Stimulated activated CD8-positive, alpha-beta memory T cell treated with anti-CD3 and anti-CD28 coated beads, Interleukin-12 subunit alpha, Interleukin-12 subunit beta, amount 100 ng/mL, for 24 hours (primary cell): ENCODE results near the gene HSPA6.
"Not testable (repeated sequence)": the region's sequence is repeated elsewhere in the genome, so short reads cannot be mapped to it uniquely, and the experiment has no call there.

Experiments
- DNase-seq: peaks from one replicate; pipeline ENCODE4 v3.0.0-alpha.2; 2020; ENCODE audit errors: extremely low read depth

Gene HSPA6

DNA sequence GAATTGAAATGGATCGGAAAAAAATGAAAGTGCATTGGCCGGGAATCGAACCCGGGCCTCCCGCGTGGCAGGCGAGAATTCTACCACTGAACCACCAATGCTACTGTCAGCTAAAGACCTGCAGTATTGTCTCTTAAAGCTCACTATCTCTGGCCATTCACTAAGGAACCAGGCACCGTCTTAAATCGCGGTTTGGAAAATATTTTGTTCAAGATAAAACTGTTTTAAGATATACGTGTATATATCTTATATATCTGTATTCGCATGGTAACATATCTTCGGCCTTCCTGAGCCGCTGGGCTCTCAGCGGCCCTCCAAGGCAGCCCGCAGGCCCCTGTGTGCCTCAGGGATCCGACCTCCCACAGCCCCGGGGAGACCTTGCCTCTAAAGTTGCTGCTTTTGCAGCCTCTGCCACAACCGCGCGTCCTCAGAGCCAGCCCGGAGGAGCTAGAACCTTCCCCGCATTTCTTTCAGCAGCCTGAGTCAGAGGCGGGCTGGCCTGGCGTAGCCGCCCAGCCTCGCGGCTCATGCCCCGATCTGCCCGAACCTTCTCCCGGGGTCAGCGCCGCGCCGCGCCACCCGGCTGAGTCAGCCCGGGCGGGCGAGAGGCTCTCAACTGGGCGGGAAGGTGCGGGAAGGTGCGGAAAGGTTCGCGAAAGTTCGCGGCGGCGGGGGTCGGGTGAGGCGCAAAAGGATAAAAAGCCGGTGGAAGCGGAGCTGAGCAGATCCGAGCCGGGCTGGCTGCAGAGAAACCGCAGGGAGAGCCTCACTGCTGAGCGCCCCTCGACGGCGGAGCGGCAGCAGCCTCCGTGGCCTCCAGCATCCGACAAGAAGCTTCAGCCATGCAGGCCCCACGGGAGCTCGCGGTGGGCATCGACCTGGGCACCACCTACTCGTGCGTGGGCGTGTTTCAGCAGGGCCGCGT, at the start of gene HSPA6:
Gene HSPA6, plus strand, starts transcription at position 724 of the 925 bp plus-strand sequence. Its CDS starts 119 bp downstream, at position 843.
- peak; percentile 46 for DNase-seq

DNA sequence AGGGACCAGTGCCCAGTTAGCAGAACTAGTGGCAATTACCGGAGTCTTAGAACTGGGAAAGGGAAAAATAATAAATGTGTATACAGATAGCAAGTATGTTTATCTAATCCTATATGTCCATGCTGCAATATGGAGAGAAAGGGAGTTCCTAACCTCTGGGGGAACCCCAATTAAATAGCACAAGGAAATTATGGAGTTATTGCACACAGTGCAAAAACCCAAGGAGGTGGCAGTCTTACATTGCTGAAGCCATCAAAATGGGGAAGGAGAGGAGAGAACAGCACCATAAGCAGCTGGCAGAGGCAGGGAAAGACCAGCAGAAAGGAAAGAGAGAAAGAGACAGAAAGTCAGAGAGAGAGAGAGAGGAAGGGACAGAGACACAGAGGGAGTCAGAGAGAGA, 46.6 kb upstream of the HSPA6 start:
- not testable (repeated sequence) for DNase-seq

DNA sequence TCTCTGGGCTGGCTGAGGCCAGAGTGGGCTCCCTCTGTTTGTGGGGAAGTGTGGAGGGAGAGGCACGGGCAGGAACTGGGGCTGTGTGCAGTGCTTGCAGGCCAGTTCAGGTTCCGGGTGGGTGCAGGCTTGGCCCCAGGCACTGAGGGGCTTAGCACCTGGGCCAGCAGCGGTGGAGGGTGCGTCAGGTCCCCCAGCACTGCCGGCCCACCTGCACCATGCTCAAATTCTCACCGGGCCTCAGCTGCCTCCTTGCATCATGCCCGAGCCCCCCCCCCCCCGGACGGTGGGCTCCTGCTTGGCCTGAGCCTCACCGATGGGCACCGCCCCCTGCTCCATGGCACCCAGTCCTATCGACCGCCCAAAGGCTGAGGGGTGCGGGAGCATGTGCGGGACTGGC, 45.4 kb upstream of the HSPA6 start:
- DNase-seq: no peak

DNA sequence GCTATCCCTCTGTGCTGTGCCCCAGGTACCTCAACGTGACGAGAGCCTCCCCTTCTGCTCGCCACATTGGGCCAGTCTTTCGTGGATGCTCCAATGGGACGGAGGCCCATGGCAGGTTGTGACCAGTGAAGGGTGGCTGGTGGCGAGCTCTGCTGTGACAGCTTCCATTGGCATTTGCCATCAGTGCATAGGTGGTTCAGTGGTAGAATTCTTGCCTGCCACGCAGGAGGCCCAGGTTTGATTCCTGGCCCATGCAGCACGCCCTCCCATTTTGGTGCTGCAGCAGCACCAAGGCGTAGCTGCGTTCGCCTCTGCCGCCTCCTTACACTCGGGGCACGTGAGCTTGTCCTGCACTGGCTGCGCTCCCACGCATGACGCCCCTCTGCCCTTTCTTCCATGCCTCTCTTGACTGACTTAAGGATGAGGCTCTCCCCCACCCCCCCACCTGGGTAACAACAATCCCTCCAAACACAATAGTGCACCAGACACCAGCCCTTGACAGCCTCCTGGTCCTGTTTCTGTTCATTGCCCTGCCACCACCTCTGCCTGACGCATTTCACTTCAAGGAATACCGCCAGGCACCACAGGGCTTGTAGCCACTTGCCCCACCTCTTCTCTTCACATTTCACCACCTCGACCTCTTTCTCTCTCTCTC, 43.8 kb upstream of the HSPA6 start:
- DNase-seq: no peak

DNA sequence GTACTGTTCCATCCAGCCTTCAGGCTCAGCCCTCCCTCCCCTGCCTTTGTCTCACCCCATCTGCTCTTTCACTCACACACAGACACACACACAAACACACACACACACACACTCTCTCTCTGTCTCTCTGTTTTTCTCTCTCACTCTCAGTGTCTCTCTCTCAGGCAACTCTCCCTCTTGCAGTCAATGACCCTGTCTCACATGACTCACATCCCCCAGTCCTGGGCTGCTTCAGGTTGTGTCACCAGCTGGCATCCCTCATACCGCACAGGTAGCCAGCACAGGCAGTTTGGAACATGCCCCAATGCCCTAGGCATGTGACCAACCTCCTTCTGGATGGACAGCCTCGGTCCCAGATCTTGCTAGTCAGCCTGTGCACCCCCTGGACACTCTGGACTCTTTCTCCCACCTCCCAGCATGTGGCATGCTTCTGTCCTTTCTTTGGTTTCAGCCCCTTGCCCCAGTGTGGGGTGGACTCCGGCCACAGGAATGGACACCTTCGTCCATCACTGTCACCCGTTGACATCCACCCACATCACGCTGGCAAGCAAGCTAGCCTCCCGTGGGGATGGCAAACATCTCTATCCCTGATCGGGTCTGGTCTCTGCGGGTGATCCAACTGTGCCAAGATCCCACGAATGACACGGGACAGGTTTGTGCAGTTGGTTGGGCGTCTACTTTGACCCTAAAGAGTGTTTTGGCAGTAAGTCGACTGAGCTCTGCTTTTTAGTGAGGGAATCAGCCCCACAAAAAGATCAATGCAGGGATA, 42.5 kb upstream of the HSPA6 start:
- no peak for DNase-seq

DNA sequence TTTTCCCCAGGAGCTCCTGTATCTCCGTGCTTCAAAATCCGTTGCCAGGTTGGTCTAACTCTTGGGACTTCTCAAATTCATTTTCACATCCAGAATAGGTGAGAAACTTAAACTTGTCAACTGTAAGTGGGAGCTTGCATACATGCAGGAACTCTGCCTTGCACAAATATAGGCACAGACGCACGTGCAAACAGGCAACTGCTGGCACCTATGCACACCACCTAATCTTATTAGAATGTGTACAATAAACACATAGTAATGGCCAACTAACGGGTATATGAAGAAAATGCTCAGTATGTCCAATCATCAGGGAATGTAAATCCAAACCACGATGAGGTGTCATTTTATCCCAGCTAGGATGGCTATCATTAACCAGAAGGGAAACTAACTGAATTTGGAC, 41.7 kb upstream of the HSPA6 start:
- no peak for DNase-seq

DNA sequence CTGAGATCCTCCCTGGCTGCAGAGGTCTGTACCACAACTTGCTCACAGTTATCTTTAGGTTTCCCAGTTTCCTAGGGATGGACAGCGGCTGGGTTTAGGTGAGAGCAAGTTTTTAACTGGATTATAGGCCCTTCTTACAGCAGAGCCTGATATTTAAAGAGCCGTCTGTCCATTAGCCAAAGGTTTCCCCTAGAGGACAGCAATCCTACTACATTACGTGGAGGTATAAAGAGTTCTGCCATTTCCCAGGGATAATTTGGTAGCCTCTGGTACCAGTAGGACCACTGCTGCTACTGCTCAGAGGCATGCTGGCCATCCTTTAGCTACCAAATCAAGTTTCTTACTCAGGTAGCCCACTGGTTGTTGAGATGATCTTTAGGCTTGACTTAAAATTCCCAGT, 41.0 kb upstream of the HSPA6 start:
- DNase-seq: no peak

DNA sequence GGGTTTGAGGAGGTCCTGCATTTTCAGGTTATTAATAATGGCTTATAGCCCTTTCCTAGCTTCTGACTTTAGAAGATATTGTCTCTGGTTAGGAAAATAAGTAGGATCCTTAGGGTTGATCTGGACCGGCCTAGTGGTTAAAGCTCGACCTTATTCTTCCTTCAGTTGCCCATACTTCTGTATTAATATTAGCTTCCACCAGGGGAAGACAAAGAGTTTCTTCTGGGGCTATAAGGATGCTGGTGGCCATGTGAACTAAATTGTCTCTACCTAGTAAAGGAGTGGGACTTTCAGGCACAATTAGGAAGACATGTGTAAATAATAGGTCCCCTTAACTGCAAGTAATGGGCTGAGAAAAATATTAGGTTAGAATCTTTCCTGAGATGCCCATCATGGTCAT, 39.7 kb upstream of the HSPA6 start:
- no peak for DNase-seq

DNA sequence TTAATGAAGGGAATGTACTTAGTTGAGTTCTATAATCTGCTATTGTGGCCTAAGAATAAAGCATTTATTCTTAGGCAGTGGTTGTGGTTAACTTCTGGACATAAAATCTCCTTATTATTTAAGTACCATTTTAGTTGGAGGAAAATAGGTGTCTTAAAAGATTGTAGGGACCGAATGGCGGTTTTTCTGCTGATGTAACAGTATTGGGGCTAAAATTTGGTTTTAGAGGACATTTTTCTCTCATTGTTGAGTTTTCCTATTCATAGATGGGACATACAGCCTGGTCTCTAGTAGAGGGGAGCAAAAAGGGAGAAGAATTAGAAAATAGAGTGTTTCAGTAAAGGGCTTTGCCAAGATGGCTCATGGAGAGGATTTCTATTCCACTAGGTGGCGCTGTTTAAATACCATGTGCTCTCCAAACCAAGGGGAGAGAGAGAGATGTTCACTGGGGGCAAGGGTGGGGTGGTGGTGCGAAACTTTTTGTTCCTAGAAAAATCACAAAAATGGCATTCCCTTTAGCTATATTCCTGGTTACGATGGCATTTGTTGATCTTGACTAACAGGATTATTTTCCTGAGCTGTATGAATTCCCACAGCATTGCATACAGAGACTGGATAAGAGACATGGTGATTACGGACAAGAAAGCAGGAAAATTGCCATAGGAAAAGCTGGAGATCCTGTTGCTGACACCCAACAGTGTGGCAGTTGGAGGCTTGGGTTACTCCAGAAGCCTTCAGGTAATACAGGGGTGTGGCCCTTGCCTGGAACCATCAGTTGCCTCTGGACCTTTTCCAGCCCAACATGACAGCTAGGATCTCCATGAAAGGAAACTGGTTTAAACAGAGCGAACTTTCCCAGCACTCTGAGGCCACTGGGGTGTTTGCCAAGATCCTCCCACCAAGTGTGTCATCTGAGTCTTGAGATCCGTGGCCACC, 37.3 kb upstream of the HSPA6 start:
- peak; percentile 7 for DNase-seq

DNA sequence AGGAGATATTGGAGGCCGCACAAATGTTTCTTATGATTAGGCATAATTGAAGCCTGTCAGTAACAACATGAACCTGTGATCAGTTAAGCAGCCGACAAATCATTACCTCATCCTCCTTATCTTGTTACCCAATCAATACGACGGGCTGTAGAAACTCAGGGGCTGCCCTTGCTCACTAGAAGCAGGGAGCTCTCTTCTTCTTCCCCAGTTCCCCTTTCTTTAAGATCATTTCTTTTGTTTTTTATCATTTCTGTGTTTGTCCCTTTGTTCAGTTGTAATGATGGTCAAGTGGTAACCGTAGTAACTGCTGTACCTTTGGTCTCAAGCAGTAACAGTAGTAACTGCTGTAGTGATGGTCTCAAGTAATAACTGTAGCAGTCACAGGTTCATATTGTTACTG, 32.9 kb upstream of the HSPA6 start:
- DNase-seq: no peak

DNA sequence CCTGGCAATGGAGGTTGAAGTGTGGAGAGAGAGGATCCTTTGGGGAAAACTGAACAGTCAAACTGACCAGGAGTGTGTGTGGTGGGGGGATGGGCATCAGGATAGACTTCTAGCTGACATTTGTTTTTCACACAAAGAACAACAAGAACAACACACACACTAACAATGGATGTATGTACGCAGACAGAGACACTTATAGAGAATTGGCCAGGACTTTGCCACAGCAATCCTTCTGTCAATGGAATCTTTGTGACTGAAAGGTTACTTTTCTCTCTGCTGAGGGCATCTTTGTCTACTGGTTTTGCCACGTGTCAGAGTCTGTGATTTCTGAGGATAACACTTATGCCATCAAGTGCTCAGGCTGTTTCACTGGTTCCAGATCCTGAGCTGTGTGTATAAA, 31.5 kb upstream of the HSPA6 start:
- no peak for DNase-seq

DNA sequence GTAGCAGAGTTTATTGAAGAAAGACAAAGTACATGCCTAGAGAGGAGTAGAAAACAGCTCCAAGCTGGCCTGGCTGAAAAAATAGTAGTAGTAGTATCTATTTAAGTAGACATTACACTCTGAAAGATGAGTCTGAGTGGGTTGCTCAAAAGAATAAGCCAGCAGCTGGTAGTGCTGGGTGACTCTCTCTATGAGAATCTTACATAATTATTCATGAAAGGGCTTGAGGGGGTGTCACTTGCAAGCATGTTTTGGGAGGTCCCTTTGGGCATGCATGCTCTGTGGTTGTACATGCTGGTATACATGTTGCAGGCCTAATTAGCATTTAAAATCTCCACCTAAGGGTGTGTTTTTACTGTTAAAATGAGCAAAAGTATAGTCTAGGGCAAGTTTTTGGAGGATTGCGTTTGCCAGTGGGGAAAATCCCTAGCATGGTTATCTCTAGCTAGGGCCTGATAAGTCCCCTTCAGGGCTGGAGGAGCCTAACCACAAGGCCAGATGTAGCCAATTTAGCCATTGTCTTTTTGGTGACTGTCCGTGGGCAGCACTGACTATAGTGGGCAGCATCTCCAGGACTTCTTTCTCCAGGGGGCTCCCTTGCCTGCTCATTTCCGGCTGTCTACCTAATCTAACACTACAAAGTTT, 30.1 kb upstream of the HSPA6 start:
- no peak for DNase-seq

DNA sequence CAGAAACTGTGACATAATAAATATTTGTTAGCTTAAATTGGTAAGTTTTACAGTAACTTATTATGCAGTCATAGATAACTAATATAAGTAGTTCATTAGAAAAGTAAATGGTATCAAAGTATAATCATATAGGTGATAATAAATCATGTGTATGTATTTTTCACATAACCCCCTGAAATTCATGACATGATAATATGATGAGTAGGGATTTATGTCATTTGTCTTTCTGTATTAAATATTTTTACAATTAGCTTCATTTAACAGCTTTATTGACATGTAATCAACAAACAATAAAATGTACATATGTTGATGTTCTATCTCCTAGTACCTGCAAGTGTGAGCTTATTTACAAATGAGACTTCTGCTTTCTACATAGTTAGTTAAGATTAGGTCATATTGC, 28.9 kb upstream of the HSPA6 start:
- DNase-seq: no peak

DNA sequence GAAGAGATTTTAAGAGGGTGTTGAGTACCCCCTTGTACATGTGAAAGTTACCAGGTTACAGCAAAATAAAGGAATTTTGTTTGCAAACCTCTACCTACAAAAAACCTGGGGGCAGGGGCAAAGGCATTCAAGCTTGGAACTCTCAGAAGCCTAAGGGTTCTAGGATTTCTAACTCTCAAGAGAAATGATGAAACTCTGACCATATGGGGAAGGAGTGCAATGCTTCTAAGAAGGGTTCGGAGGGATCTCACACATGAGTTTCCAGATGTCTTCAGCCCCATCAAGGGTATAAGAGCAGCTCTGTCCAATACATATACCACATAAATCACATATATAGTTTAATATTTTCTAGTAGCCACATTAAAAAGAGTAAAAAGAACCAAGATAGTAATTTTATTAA, 26.4 kb upstream of the HSPA6 start:
- no peak for DNase-seq

DNA sequence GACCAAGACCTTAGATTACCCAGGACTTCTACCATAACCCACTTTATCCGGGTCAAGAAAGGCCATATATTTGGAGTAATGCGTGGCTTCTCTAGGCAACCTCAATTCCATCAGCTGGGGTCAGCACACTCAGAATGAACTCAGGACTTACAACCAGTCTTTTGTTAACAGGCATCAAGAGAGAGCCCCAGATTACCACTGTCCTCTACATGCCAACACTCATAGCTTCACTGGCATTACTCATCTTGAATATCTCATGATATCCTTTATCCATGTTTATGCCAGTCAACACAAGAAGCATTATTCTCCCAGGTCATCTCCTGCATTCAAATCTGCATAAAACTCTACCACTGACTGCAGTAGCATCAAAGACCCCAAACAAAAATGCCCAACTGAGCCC, 25.7 kb upstream of the HSPA6 start:
- DNase-seq: no peak

DNA sequence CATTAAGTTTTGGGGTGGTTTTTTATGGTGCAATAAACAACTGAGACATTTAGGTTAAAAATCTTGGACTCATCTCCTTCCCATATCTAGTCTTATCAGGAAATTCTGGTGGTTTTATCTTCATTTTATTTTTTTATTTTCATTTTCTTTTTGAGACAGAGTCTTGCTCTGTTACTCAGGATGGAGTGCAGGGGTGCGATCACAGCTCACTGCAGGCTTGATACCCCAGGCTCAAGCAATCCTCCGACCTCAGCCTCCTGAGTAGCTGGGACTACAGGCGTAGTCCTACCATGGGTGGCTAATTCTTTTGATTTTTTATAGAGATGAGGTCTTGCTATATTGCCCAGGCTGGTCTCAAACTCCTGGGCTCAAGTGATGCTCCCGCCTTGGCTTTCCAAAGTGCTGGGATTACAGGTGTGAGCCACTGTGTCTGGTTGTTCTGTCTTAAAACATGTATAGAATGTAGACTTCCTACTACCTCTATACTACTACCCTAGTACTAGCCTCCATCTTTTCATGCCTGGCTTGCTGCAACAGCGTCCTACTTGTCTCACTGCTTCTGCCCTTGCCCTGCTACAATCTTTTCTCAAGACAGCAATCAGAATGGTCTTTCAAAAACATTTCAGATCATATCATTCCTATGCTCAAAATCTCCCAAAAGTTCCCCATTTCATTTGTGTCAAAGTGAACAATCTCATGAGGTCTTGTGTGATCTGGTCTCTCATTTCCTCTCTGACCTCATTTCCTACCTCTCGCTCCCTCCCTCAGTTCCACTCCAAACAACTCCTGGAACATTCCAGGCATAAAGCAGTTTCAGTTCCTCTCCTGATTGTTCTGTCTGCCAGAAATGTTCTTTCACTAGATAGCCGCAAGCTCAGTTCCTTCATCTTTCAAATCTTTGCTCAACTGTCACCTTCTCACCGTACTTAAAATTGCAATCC, 25.0 kb upstream of the HSPA6 start:
- no peak for DNase-seq

DNA sequence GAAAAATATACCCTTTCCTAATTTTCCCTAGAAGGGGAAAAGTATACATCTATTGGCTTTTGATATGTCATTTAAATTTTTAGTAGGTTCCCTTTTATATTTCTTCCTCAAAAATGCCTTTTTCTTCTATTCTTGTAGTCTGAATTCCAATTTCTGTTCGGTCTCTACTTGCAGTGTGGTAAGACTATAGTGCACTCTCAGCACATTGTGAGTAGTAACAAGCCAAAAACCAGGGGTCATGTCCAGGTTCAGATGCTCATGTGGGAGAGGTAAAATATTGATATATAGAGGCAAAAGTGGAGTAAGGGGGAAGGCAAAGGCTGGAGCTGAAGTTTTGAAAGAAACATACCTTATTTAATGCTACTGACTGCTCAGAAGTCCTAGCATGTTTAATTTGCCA, 23.1 kb upstream of the HSPA6 start:
- DNase-seq: no peak

DNA sequence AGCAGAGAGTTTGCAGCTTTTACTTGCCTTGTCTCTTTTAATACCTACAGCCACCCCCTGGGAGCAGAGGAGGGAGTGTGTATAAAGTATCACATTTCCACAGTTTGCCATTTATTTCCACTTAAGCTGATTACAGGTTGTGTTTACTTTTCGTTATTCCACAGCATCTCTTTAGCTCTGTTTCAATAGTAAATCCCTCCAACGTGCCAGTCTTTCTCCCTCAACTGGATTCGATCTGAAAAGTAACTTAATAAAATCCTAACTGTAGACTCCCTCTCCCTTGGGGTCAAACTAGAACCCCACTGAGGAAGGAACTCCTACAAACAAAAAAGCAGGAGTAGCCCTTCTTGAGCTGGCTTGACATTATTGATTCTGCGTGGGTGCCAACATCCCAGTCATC, 22.2 kb upstream of the HSPA6 start:
- DNase-seq: no peak

DNA sequence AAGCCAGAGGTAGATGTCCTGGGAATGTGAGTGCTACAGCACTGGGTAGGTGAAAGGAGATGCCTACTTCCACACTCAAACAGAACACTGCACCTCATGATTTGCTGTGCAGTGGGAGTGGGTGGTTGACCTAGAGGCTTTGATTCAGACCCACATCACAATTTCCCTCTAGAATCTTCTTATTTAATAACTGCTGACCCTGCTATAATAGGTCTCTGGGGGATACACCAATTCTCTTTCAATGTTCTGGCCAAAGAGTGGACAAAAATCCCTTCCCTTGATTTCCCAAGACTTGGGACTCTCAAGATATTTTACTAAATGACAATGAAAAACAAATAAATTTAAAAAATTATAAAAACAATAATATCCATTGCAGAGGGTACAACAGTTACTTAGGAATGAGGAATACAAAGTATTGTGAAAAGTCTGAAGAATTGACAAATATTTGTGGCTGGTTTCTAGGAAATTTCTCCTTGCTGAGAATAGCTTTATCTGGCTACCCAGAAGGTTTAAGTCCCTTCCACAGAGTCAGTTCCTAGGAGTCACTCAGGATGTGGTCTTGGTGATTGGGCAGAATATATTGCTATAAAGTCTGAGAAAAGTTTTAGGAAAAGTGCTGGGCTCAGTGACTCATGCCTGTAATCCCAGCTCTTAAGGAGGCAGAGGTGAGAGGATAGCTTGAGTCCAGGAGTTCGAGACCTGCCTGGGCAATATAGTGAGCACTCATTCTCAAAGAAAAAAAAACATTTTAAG, 21.5 kb upstream of the HSPA6 start:
- no peak for DNase-seq
